GM23248 (cell line): ENCODE results near the gene CALN1.

ENCODE experiments used
- EZH2 ChIP-seq: fragments of 200-600 bp; sonication (generic); IDR thresholded peaks from 2 replicates; pipeline ENCODE4 v1.6.1; 2018; ENCODE audit warnings: antibody characterized with exemption, mild to moderate bottlenecking; ENCODE audit not compliant: insufficient read depth, poor library complexity, severe bottlenecking
- EZH2phosphoT487 ChIP-seq: fragments of 200-600 bp; sonication (generic); IDR thresholded peaks from 2 replicates; pipeline ENCODE4 v1.6.1; 2018; ENCODE audit warnings: antibody characterized with exemption, moderate library complexity, mild to moderate bottlenecking, low read depth; ENCODE audit not compliant: insufficient read depth

GRCh38 chr7:71772779-71773178 is 639.4 kb downstream of the CALN1 start:
- TF ChIP-seq EZH2, result no peak
- TF ChIP-seq EZH2phosphoT487, result no peak
